Measurements from ENCODE around the gene PGA3.
"Not testable (repeated sequence)": the region's sequence is repeated elsewhere in the genome, so short reads cannot be mapped to it uniquely, and the experiment has no call there.

The PGA3 gene

GRCh38 chr11:61176446-61176845 is 26.9 kb upstream of the PGA3 start:
- TF ChIP-seq EZH2 (IDR thresholded peaks at IDR 0.05): no peak
- TF ChIP-seq FOXP2 (optimal IDR thresholded peaks at IDR 0.05; ENCODE audit: control extremely low read depth, extremely low read length, insufficient read depth): no peak
- no peak for TF ChIP-seq POLR2AphosphoS5 (IDR thresholded peaks at IDR 0.05; ENCODE audit: borderline replicate concordance, low read depth, low read length)
- DNase-seq (ENCODE audit: low read depth, low spot score): no peak
- no peaks in the 10 kb centered on the region for H3K36me3 ChIP-seq (ENCODE audit: insufficient read depth, low read length)

GRCh38 chr11:61180205-61180604 is 23.1 kb upstream of the PGA3 start:
- not testable (repeated sequence) for H3K36me3 ChIP-seq (ENCODE audit: insufficient read depth, low read length); DNase-seq (ENCODE audit: low read depth, low spot score); H3K27ac ChIP-seq; H3K4me3 ChIP-seq; H3K9ac ChIP-seq (ENCODE audit: insufficient read length); H3K9me3 ChIP-seq (ENCODE audit: low read depth, low read length)

More at GRCh38 chr11:61176446-61176845, 26.9 kb upstream of the PGA3 start:
- Histone ChIP-seq H3K27ac (no peak overlapping the region), H3K9me3 (ENCODE audit: low read depth, low read length) (no peaks in the 10 kb centered on the region), H3K4me3 (no peak overlapping the region), H3K9ac (ENCODE audit: insufficient read length) (no peak overlapping the region)

GRCh38 chr11:61181489-61181888 is 21.8 kb upstream of the PGA3 start:
- no peaks in the 10 kb centered on the region for H3K9me3 ChIP-seq (ENCODE audit: low read depth, low read length)
- no peak overlapping the region for H3K27ac ChIP-seq
- H3K4me3 ChIP-seq: no peak overlapping the region
- H3K36me3 ChIP-seq (ENCODE audit: insufficient read depth, low read length): no peaks in the 10 kb centered on the region
- H3K9ac ChIP-seq (ENCODE audit: insufficient read length): no peak overlapping the region
- no peak for DNase-seq (ENCODE audit: low read depth, low spot score)
- TF ChIP-seq EZH2 (IDR thresholded peaks at IDR 0.05) (no peak), FOXP2 (optimal IDR thresholded peaks at IDR 0.05; ENCODE audit: control extremely low read depth, extremely low read length, insufficient read depth) (no peak), POLR2AphosphoS5 (IDR thresholded peaks at IDR 0.05; ENCODE audit: borderline replicate concordance, low read depth, low read length) (no peak)

GRCh38 chr11:61183645-61184044 is 19.7 kb upstream of the PGA3 start:
- Histone ChIP-seq H3K9ac (ENCODE audit: insufficient read length) (no peak overlapping the region), H3K27ac (no peak overlapping the region), H3K36me3 (ENCODE audit: insufficient read depth, low read length) (no peaks in the 10 kb centered on the region), H3K9me3 (ENCODE audit: low read depth, low read length) (no peaks in the 10 kb centered on the region), H3K4me3 (no peak overlapping the region)
- TF ChIP-seq POLR2AphosphoS5 (IDR thresholded peaks at IDR 0.05; ENCODE audit: borderline replicate concordance, low read depth, low read length) (no peak), FOXP2 (optimal IDR thresholded peaks at IDR 0.05; ENCODE audit: control extremely low read depth, extremely low read length, insufficient read depth) (no peak), EZH2 (IDR thresholded peaks at IDR 0.05) (no peak)
- no peak for DNase-seq (ENCODE audit: low read depth, low spot score)

GRCh38 chr11:61186504-61186903 is 16.8 kb upstream of the PGA3 start:
- no peaks in the 10 kb centered on the region for H3K36me3 ChIP-seq (ENCODE audit: insufficient read depth, low read length)
- H3K9ac ChIP-seq (ENCODE audit: insufficient read length): no peak overlapping the region
- DNase-seq (ENCODE audit: low read depth, low spot score): no peak
- TF ChIP-seq FOXP2 (optimal IDR thresholded peaks at IDR 0.05; ENCODE audit: control extremely low read depth, extremely low read length, insufficient read depth): no peak
- no peak for TF ChIP-seq EZH2 (IDR thresholded peaks at IDR 0.05)
- TF ChIP-seq POLR2AphosphoS5 (IDR thresholded peaks at IDR 0.05; ENCODE audit: borderline replicate concordance, low read depth, low read length): no peak
- no peak overlapping the region for H3K4me3 ChIP-seq
- H3K9me3 ChIP-seq (ENCODE audit: low read depth, low read length): no peaks in the 10 kb centered on the region
- no peak overlapping the region for H3K27ac ChIP-seq

GRCh38 chr11:61187505-61188130 is 15.7 kb upstream of the PGA3 start:
- no peak overlapping the region for H3K4me3 ChIP-seq
- TF ChIP-seq FOXP2 (optimal IDR thresholded peaks at IDR 0.05; ENCODE audit: control extremely low read depth, extremely low read length, insufficient read depth): no peak
- TF ChIP-seq POLR2AphosphoS5 (IDR thresholded peaks at IDR 0.05; ENCODE audit: borderline replicate concordance, low read depth, low read length): no peak
- TF ChIP-seq EZH2 (IDR thresholded peaks at IDR 0.05): no peak
- no peaks in the 10 kb centered on the region for H3K36me3 ChIP-seq (ENCODE audit: insufficient read depth, low read length)
- H3K9ac ChIP-seq (ENCODE audit: insufficient read length): no peak overlapping the region
- no peak overlapping the region for H3K27ac ChIP-seq
- peak; percentile 69 for DNase-seq (ENCODE audit: low read depth, low spot score)
- H3K9me3 ChIP-seq (ENCODE audit: low read depth, low read length): no peaks in the 10 kb centered on the region

- no peaks in the 10 kb centered on the region for H3K36me3 ChIP-seq (ENCODE audit: insufficient read depth, low read length)
- H3K4me3 ChIP-seq: no peak overlapping the region
- no peak for DNase-seq (ENCODE audit: low read depth, low spot score)
- H3K9ac ChIP-seq (ENCODE audit: insufficient read length): no peak overlapping the region
- H3K9me3 ChIP-seq (ENCODE audit: low read depth, low read length): no peaks in the 10 kb centered on the region
- TF ChIP-seq EZH2 (IDR thresholded peaks at IDR 0.05): no peak
- TF ChIP-seq POLR2AphosphoS5 (IDR thresholded peaks at IDR 0.05; ENCODE audit: borderline replicate concordance, low read depth, low read length): no peak
- no peak for TF ChIP-seq FOXP2 (optimal IDR thresholded peaks at IDR 0.05; ENCODE audit: control extremely low read depth, extremely low read length, insufficient read depth)
- H3K27ac ChIP-seq: no peak overlapping the region
Measured at GRCh38 chr11:61189933-61190332, 13.4 kb upstream of the PGA3 start.

- Histone ChIP-seq H3K9ac (ENCODE audit: insufficient read length) (no peak overlapping the region), H3K36me3 (ENCODE audit: insufficient read depth, low read length) (no peaks in the 10 kb centered on the region), H3K27ac (no peak overlapping the region), H3K4me3 (no peak overlapping the region), H3K9me3 (ENCODE audit: low read depth, low read length) (no peaks in the 10 kb centered on the region)
- TF ChIP-seq FOXP2 (optimal IDR thresholded peaks at IDR 0.05; ENCODE audit: control extremely low read depth, extremely low read length, insufficient read depth) (no peak), POLR2AphosphoS5 (IDR thresholded peaks at IDR 0.05; ENCODE audit: borderline replicate concordance, low read depth, low read length) (no peak), EZH2 (IDR thresholded peaks at IDR 0.05) (no peak)
- no peak for DNase-seq (ENCODE audit: low read depth, low spot score)
Measured at GRCh38 chr11:61193596-61193995, 9.7 kb upstream of the PGA3 start.

GRCh38 chr11:61194169-61194671 is 9.1 kb upstream of the PGA3 start:
- Histone ChIP-seq H3K4me3 (no peak overlapping the region), H3K9me3 (ENCODE audit: low read depth, low read length) (no peaks in the 10 kb centered on the region), H3K9ac (ENCODE audit: insufficient read length) (no peak overlapping the region), H3K27ac (no peak overlapping the region), H3K36me3 (ENCODE audit: insufficient read depth, low read length) (no peaks in the 10 kb centered on the region)
- no peak for DNase-seq (ENCODE audit: low read depth, low spot score)
- TF ChIP-seq POLR2AphosphoS5 (IDR thresholded peaks at IDR 0.05; ENCODE audit: borderline replicate concordance, low read depth, low read length) (no peak), FOXP2 (optimal IDR thresholded peaks at IDR 0.05; ENCODE audit: control extremely low read depth, extremely low read length, insufficient read depth) (no peak), EZH2 (IDR thresholded peaks at IDR 0.05) (no peak)

Data from SK-N-MC (cell line).